IMR-90 (cell line): ENCODE data around the gene ADAMTS16. TPM values are rescaled to one million over a fixed set of nuclear protein-coding genes. Genes with fewer than 3 reads are reported as not detected.
"Not testable (repeated sequence)": the region's sequence is repeated elsewhere in the genome, so short reads cannot be mapped to it uniquely, and the experiment has no call there.

ENCODE experiments used
- ATAC-seq: fragments of 200-7000 bp; cut with Tn5 transposase; 2 replicates; pipeline ENCODE4 v1.9.1; 2020; ENCODE audit warnings: low read depth, mild to moderate bottlenecking, moderate library complexity
- BruUV-seq: library from RNA; stranded (reverse); fragments of 400-500 nt; replicated peaks from 2 replicates; lab custom pipeline; 2021; lab: Mats Ljungman, UMichigan
- CTCF ChIA-PET: fragments of 300-600 bp; formaldehyde crosslinking; extraction: SDS; loops from one replicate; lab custom pipeline; 2021; ENCODE audit warnings: antibody characterized with exemption; lab: Yijun Ruan, JAX
- POLR2A ChIA-PET: fragments of 300-600 bp; sonication (Branson Sonifier 250); formaldehyde crosslinking; loops from one replicate; lab custom pipeline; 2022; ENCODE audit warnings: antibody characterized with exemption; ENCODE audit not compliant: unreplicated experiment; lab: Charles Lee
- DNase-seq: peaks from one replicate; pipeline ENCODE4 v3.0.0; 2013
- H2AFZ ChIP-seq: replicated peaks from 2 replicates; pipeline ENCODE3; 2013; ENCODE audit warnings: low read length, mild to moderate bottlenecking; ENCODE audit not compliant: poor library complexity
- H2AK5ac ChIP-seq: 2 replicates; pipeline ENCODE4 v1.6.1; 2013; ENCODE audit warnings: low read depth, low read length, inconsistent platforms
- H2AK9ac ChIP-seq: replicated peaks from 2 replicates; pipeline ENCODE3; 2013; ENCODE audit warnings: mild to moderate bottlenecking, low read depth, low read length, moderate library complexity; ENCODE audit not compliant: poor library complexity
- H2BK120ac ChIP-seq: 2 replicates; pipeline ENCODE4 v1.6.1; 2013; ENCODE audit warnings: low read depth, low read length, inconsistent platforms
- H2BK15ac ChIP-seq: 3 replicates; pipeline ENCODE4 v1.6.1; 2013; ENCODE audit warnings: low read depth, low read length, inconsistent platforms
- H2BK20ac ChIP-seq: 2 replicates; pipeline ENCODE4 v1.6.1; 2013; ENCODE audit warnings: low read depth, mild to moderate bottlenecking, inconsistent platforms, low read length, moderate library complexity
- H2BK5ac ChIP-seq: 2 replicates; pipeline ENCODE4 v1.6.1; 2013; ENCODE audit warnings: mild to moderate bottlenecking, low read depth, low read length, inconsistent platforms; ENCODE audit not compliant: poor library complexity, severe bottlenecking
- H3K14ac ChIP-seq: replicated peaks from 2 replicates; pipeline ENCODE4 v1.6.1; 2013; ENCODE audit warnings: low read depth, low read length, inconsistent platforms
- H3K18ac ChIP-seq: 2 replicates; pipeline ENCODE4 v1.6.1; 2013; ENCODE audit warnings: low read depth, low read length, control low read depth
- H3K23ac ChIP-seq: 2 replicates; pipeline ENCODE4 v1.6.1; 2013; ENCODE audit warnings: low read depth, low read length, inconsistent platforms
- H3K27ac ChIP-seq: 2 replicates; pipeline ENCODE4 v1.5.1; 2013; ENCODE audit warnings: mild to moderate bottlenecking, control low read depth, low read length; ENCODE audit not compliant: insufficient read depth
- H3K27me3 ChIP-seq: 2 replicates; pipeline ENCODE4 v1.6.1; 2013; ENCODE audit warnings: low read length; ENCODE audit not compliant: control insufficient read depth, insufficient read depth
- H3K36me3 ChIP-seq: 2 replicates; pipeline ENCODE4 v1.6.1; 2013; ENCODE audit warnings: low read length, mixed read lengths; ENCODE audit not compliant: control insufficient read depth, insufficient read depth
- H3K4ac ChIP-seq: 2 replicates; pipeline ENCODE4 v1.6.1; 2013; ENCODE audit warnings: low read depth, low read length, inconsistent platforms
- H3K4me1 ChIP-seq: 2 replicates; pipeline ENCODE4 v1.6.1; 2013; ENCODE audit warnings: low read length, mixed read lengths; ENCODE audit not compliant: control insufficient read depth, insufficient read depth
- H3K4me2 ChIP-seq: 2 replicates; pipeline ENCODE4 v1.6.1; 2013; ENCODE audit warnings: low read depth, mild to moderate bottlenecking, control low read depth, low read length, moderate library complexity
- H3K4me3 ChIP-seq: 2 replicates; pipeline ENCODE4 v1.5.1; 2013; ENCODE audit warnings: low read depth, mild to moderate bottlenecking, control low read depth, low read length, moderate library complexity; ENCODE audit not compliant: insufficient read depth
- H3K56ac ChIP-seq: 2 replicates; pipeline ENCODE4 v1.6.1; 2013; ENCODE audit warnings: low read length, inconsistent platforms; ENCODE audit not compliant: insufficient read depth; ENCODE audit errors: extremely low read depth
- H3K79me1 ChIP-seq, 2 experiments: 2 replicates each; pipeline ENCODE4 v1.6.1; 2013; ENCODE audit warnings: low read length in 2 of 2, inconsistent platforms in 1 of 2, low read depth in 1 of 2
- H3K9ac ChIP-seq: 2 replicates; pipeline ENCODE4 v1.6.1; 2013; ENCODE audit warnings: low read depth, low read length, control low read depth
- H3K9me1 ChIP-seq: 2 replicates; pipeline ENCODE4 v1.6.1; 2013; ENCODE audit warnings: low read length, inconsistent platforms; ENCODE audit not compliant: insufficient read depth
- H3K9me3 ChIP-seq: 2 replicates; pipeline ENCODE4 v1.6.1; 2013; ENCODE audit warnings: low read length; ENCODE audit not compliant: control insufficient read depth, insufficient read depth
- H4K20me1 ChIP-seq: 2 replicates; pipeline ENCODE4 v1.6.1; 2013; ENCODE audit warnings: low read length, inconsistent platforms; ENCODE audit not compliant: insufficient read depth
- H4K5ac ChIP-seq: 2 replicates; pipeline ENCODE4 v1.6.1; 2013; ENCODE audit warnings: mild to moderate bottlenecking, low read depth, low read length, control low read depth
- H4K8ac ChIP-seq, 2 experiments: 2 replicates each; pipeline ENCODE4 v1.6.1; 2013; ENCODE audit warnings: low read depth in 2 of 2, low read length in 2 of 2, control low read depth in 1 of 2, inconsistent platforms in 1 of 2
- H4K91ac ChIP-seq: 2 replicates; pipeline ENCODE4 v1.6.1; 2013; ENCODE audit warnings: low read depth, low read length, inconsistent platforms; ENCODE audit not compliant: insufficient read depth
- WGBS, 2 experiments: methylation state at CpG; one replicate each; pipeline versions ENCODE4 v1.1.5 to v1.1.7; 2013; ENCODE audit warnings: missing lambda C conversion rate in 2 of 2; ENCODE audit not compliant: insufficient read length in 1 of 2; ENCODE audit errors: extremely low coverage in 2 of 2; 5-methylcytosine and 5-hydroxymethylcytosine counted together
- dilution Hi-C: fragments of 300-500 bp; cut with HindIII; formaldehyde crosslinking; loops from one replicate; pipeline ENCODE4 v1.14.3; 2018; ENCODE audit warnings: low sequenced_read_pairs; ENCODE audit not compliant: unreplicated experiment
- in situ Hi-C: fragments of 300-500 bp; cut with MboI; formaldehyde crosslinking; loops from 3 replicates; pipeline ENCODE4 v1.14.3; 2019; ENCODE audit warnings: low sequenced_read_pairs, inconsistent platforms, mixed read lengths
- intact Hi-C: fragments of 100-400 bp; cut with micrococcal nuclease; formaldehyde crosslinking; loops from 2 replicates; pipeline ENCODE4 v1.10.0; 2022
- polyA plus RNA-seq, 3 experiments: library from polyadenylated mRNA; depleted of rRNA; stranded (reverse); fragments of >200 nt; gene quantifications; 2 replicates each; pipeline ENCODE4 v1.2.3, GENCODE V29; 2012; ENCODE audit warnings: low replicate concordance in 1 of 3
- total RNA-seq: library from RNA; depleted of rRNA; stranded (reverse); fragments of >200 nt; gene quantifications from 2 replicates; pipeline ENCODE4 v1.2.3, GENCODE V29; 2012

Gene ADAMTS16
- total and polyA plus RNA-seq, 2 of the 4 experiments (the other 2 are of a cell fraction): 0.09 to 0.18 TPM

- H3K9me3 ChIP-seq, H2BK20ac ChIP-seq, H3K23ac ChIP-seq, dilution Hi-C loops, H4K91ac ChIP-seq, BruUV-seq, intact Hi-C loops, H2AK5ac ChIP-seq, H2BK5ac ChIP-seq, H4K8ac ChIP-seq, H3K14ac ChIP-seq, H4K5ac ChIP-seq, H3K4ac ChIP-seq, H3K79me1 ChIP-seq, H3K18ac ChIP-seq, H4K20me1 ChIP-seq, H3K9ac ChIP-seq, H2BK15ac ChIP-seq, in situ Hi-C loops, POLR2A ChIA-PET, H3K4me3 ChIP-seq, H3K9me1 ChIP-seq, H3K36me3 ChIP-seq, H2BK120ac ChIP-seq, DNase-seq, H2AK9ac ChIP-seq, H2AFZ ChIP-seq, H3K4me2 ChIP-seq, H3K56ac ChIP-seq, CTCF ChIA-PET, H3K4me1 ChIP-seq, H3K27ac ChIP-seq, ATAC-seq: not testable (repeated sequence)
- 90% methylated on average over 2 of the region's 24 CpGs; no CpG with 5 or more reads in 1 of the 2 experiments for WGBS, 2 experiments
- H3K27me3 ChIP-seq: peaks cover 14% of the 10 kb centered on the region
Measured at GRCh38 chr5:5137851-5138250, 2.3 kb upstream of the ADAMTS16 start.
